Hepatocyte (in vitro differentiated cells): Measurements from ENCODE around the gene AUTS2. TPM values are rescaled to one million over a fixed set of nuclear protein-coding genes. Genes with fewer than 3 reads are reported as not detected.
A peak's percentile ranks its signal among the peaks of the same experiment; 100 is the strongest.

Experiments used
- DNase-seq: peaks from one replicate; pipeline ENCODE4 v3.0.0-alpha.2; 2016; ENCODE audit warnings: low spot score
- H2AFZ ChIP-seq: fragments of 200-600 bp; sonication (generic); 2 replicates; pipeline ENCODE4 v1.6.0; 2016; ENCODE audit warnings: antibody characterized with exemption, mild to moderate bottlenecking
- H3K27ac ChIP-seq: fragments of 200-600 bp; sonication (generic); 2 replicates; pipeline ENCODE4 v1.5.1; 2016; ENCODE audit warnings: mild to moderate bottlenecking
- H3K27me3 ChIP-seq: fragments of 200-600 bp; sonication (generic); 2 replicates; pipeline ENCODE4 v1.6.1; 2016
- H3K36me3 ChIP-seq: fragments of 200-600 bp; sonication (generic); replicated peaks from 2 replicates; pipeline ENCODE4 v1.5.1; 2016; ENCODE audit warnings: low read depth; ENCODE audit not compliant: insufficient read depth
- H3K4me1 ChIP-seq: fragments of 200-600 bp; sonication (generic); 2 replicates; pipeline ENCODE4 v1.5.1; 2016; ENCODE audit warnings: mild to moderate bottlenecking, moderate library complexity; ENCODE audit not compliant: insufficient read depth
- H3K4me2 ChIP-seq: fragments of 200-600 bp; sonication (generic); 2 replicates; pipeline ENCODE4 v1.6.0; 2016
- H3K4me3 ChIP-seq: fragments of 200-600 bp; sonication (generic); 2 replicates; pipeline ENCODE4 v1.5.1; 2016; ENCODE audit warnings: mild to moderate bottlenecking
- H3K79me2 ChIP-seq: fragments of 200-600 bp; sonication (generic); 2 replicates; pipeline ENCODE4 v1.6.0; 2017; ENCODE audit warnings: mild to moderate bottlenecking
- H3K9me2 ChIP-seq: fragments of 200-600 bp; sonication (generic); replicated peaks from 2 replicates; pipeline ENCODE4 v1.6.0; 2017; ENCODE audit warnings: mild to moderate bottlenecking; ENCODE audit not compliant: insufficient read depth
- H3K9me3 ChIP-seq: fragments of 200-600 bp; sonication (generic); 2 replicates; pipeline ENCODE4 v1.5.1; 2016; ENCODE audit warnings: low read depth, mild to moderate bottlenecking
- H4K20me1 ChIP-seq: fragments of 200-600 bp; sonication (generic); 2 replicates; pipeline ENCODE4 v1.6.0; 2016; ENCODE audit warnings: mild to moderate bottlenecking; ENCODE audit not compliant: insufficient read depth, poor library complexity, severe bottlenecking
- EZH2 ChIP-seq: fragments of 200-600 bp; sonication (generic); IDR thresholded peaks from 2 replicates; pipeline ENCODE4 v1.6.1; 2016; ENCODE audit warnings: antibody characterized with exemption, mild to moderate bottlenecking, borderline replicate concordance
- EZH2phosphoT487 ChIP-seq: fragments of 200-600 bp; sonication (generic); IDR thresholded peaks from one replicate; pipeline ENCODE4 v1.6.1; 2018; ENCODE audit warnings: antibody characterized with exemption, mild to moderate bottlenecking, low read depth, moderate library complexity; ENCODE audit not compliant: unreplicated experiment, severe bottlenecking
- WGBS: methylation state at CpG from one replicate; pipeline ENCODE4 v1.1.6; 2016; ENCODE audit warnings: low lambda C conversion rate; ENCODE audit errors: missing lambda C conversion rate; 5-methylcytosine and 5-hydroxymethylcytosine counted together
- polyA plus RNA-seq: library from polyadenylated mRNA; unstranded; fragments of >200 nt; fragmentation: Nextera tagmentation; extraction: Ambion mirVana; gene quantifications from 2 replicates; pipeline ENCODE4 v1.2.1, GENCODE V29; 2016
- total RNA-seq: library from RNA; depleted of rRNA; stranded (reverse); fragments of >200 nt; gene quantifications from 2 replicates; pipeline ENCODE4 v1.2.3, GENCODE V29; 2014
- TF ChIP-seq, protein P1 (sequence below): fragments of 200-600 bp; sonication (generic); IDR thresholded peaks from 2 replicates; pipeline ENCODE4 v1.5.1; 2016; ENCODE audit warnings: antibody characterized with exemption, mild to moderate bottlenecking; ENCODE audit not compliant: poor library complexity

AUTS2 gene
- total and polyA plus RNA-seq, 2 experiments from 2014 or later: 34.4 to 40.9 TPM

- Histone ChIP-seq H3K4me1 (no peaks in the 10 kb centered on the region), H3K4me2 (no peak overlapping the region), H3K27ac (no peak overlapping the region), H2AFZ (no peak overlapping the region), H3K9me3 (no peaks in the 10 kb centered on the region), H3K36me3 (no peaks in the 10 kb centered on the region), H3K79me2 (no peaks in the 10 kb centered on the region), H3K9me2 (no peaks in the 10 kb centered on the region), H4K20me1 (no peaks in the 10 kb centered on the region), H3K27me3 (no peaks in the 10 kb centered on the region), H3K4me3 (no peak overlapping the region)
- whole genome bisulfite sequencing: 86% methylated on average over 6 of the region's 6 CpGs
- no peak for DNase-seq
- no peak for TF ChIP-seq EZH2
Measured at GRCh38 chr7:69889338-69889975, 291.2 kb downstream of the AUTS2 start.

DNA sequence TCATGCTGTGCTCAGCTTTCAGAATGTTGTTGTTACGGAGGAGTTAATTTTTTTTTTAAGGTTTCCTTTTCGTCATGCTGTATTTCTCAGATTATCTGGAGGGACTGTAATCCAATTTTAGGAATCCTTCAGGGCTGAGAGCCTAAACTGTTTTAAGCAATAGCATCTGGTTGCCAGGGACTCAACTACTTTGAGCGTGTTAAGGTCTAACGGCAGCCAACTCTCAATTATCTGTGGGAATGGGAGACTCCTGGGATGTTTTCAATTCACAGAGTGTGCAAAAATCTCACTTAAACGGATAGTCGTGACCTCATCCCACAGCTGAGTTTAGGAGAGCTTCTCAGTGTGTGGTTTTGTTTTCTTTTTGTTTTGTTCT, 291.7 kb downstream of the AUTS2 start:
- Histone ChIP-seq H3K9me3 (no peaks in the 10 kb centered on the region), H3K9me2 (no peaks in the 10 kb centered on the region), H3K4me3 (no peak overlapping the region), H3K36me3 (no peaks in the 10 kb centered on the region), H3K4me2 (no peak overlapping the region), H3K27me3 (no peaks in the 10 kb centered on the region), H4K20me1 (no peaks in the 10 kb centered on the region), H3K27ac (no peak overlapping the region), H3K4me1 (no peaks in the 10 kb centered on the region), H3K79me2 (peaks cover 4% of the 10 kb centered on the region), H2AFZ (no peak overlapping the region)
- WGBS: 80% methylated on average over 6 of the region's 6 CpGs
- TF ChIP-seq EZH2: no peak
- TF ChIP-seq, protein P1, sequence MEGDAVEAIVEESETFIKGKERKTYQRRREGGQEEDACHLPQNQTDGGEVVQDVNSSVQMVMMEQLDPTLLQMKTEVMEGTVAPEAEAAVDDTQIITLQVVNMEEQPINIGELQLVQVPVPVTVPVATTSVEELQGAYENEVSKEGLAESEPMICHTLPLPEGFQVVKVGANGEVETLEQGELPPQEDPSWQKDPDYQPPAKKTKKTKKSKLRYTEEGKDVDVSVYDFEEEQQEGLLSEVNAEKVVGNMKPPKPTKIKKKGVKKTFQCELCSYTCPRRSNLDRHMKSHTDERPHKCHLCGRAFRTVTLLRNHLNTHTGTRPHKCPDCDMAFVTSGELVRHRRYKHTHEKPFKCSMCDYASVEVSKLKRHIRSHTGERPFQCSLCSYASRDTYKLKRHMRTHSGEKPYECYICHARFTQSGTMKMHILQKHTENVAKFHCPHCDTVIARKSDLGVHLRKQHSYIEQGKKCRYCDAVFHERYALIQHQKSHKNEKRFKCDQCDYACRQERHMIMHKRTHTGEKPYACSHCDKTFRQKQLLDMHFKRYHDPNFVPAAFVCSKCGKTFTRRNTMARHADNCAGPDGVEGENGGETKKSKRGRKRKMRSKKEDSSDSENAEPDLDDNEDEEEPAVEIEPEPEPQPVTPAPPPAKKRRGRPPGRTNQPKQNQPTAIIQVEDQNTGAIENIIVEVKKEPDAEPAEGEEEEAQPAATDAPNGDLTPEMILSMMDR: no peak
- no peak for TF ChIP-seq EZH2phosphoT487
- DNase-seq: no peak

GRCh38 chr7:69892790-69893189, 294.5 kb downstream of the AUTS2 start:
- no peak for TF ChIP-seq EZH2
- TF ChIP-seq EZH2phosphoT487: no peak
- TF ChIP-seq, protein P1: no peak
- no peaks in the 10 kb centered on the region for H3K4me1 ChIP-seq
- H3K27ac ChIP-seq: no peak overlapping the region
- no peaks in the 10 kb centered on the region for H3K9me2 ChIP-seq
- no peaks in the 10 kb centered on the region for H3K9me3 ChIP-seq
- H3K27me3 ChIP-seq: no peaks in the 10 kb centered on the region
- no peak overlapping the region for H2AFZ ChIP-seq
- DNase-seq: no peak
- no peak overlapping the region for H3K4me3 ChIP-seq
- no peak overlapping the region for H3K4me2 ChIP-seq
- no peaks in the 10 kb centered on the region for H3K36me3 ChIP-seq
- H4K20me1 ChIP-seq: no peaks in the 10 kb centered on the region
- peaks cover 6% of the 10 kb centered on the region for H3K79me2 ChIP-seq

DNA sequence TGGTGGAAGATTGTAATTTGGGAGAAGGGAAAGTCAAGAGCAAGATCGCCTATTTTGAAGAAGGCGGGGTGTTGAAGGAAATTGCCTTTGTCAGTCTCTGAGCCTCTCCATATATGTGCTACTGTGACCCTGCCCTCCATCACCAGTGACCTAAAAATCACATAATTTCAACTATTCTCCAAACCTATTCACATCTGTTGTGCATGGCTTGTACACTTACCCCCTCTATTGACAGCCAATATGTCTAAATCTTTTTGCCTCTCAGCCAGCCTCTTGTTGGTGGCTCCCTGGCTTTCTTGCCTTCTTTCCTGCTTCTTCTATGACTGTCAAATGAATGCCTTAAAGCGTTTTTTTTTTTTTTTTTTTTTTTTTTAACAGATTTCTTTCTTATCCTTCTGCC, 295.6 kb downstream of the AUTS2 start:
- H4K20me1 ChIP-seq: no peaks in the 10 kb centered on the region
- H3K4me2 ChIP-seq: no peak overlapping the region
- peak; percentile 26 for DNase-seq
- no peaks in the 10 kb centered on the region for H3K27me3 ChIP-seq
- no peaks in the 10 kb centered on the region for H3K9me2 ChIP-seq
- H3K36me3 ChIP-seq: no peaks in the 10 kb centered on the region
- 53% methylated on average over 3 of the region's 3 CpGs for WGBS
- no peak overlapping the region for H3K27ac ChIP-seq
- no peak overlapping the region for H3K4me3 ChIP-seq
- H3K79me2 ChIP-seq: peaks cover 6% of the 10 kb centered on the region
- no peak overlapping the region for H2AFZ ChIP-seq
- no peaks in the 10 kb centered on the region for H3K4me1 ChIP-seq
- no peaks in the 10 kb centered on the region for H3K9me3 ChIP-seq
- TF ChIP-seq, protein P1: peak; percentile 42
- TF ChIP-seq EZH2phosphoT487 (no peak), EZH2 (no peak)
